Osteoblast (primary cell): ENCODE measurements around the gene IGF2BP2. TPM values are rescaled to one million over a fixed set of nuclear protein-coding genes. Genes with fewer than 3 reads are reported as not detected.

Experiments
- DNase-seq: peaks from one replicate; pipeline ENCODE4 v3.0.0; 2011; ENCODE audit warnings: low spot score, mixed read lengths; ENCODE audit not compliant: insufficient read length; ENCODE audit errors: missing footprints
- H2AFZ ChIP-seq: 2 replicates; pipeline ENCODE4 v1.6.0; 2011; ENCODE audit warnings: mild to moderate bottlenecking, low read length
- H3K27ac ChIP-seq: 2 replicates; pipeline ENCODE4 v1.5.1; 2011; ENCODE audit warnings: mild to moderate bottlenecking, low read depth, low read length, moderate library complexity
- H3K27me3 ChIP-seq: 2 replicates; pipeline ENCODE4 v1.6.0; 2012; ENCODE audit warnings: mild to moderate bottlenecking, control low read depth, inconsistent platforms, low read length, moderate library complexity; ENCODE audit not compliant: insufficient read depth
- H3K36me3 ChIP-seq: 2 replicates; pipeline ENCODE4 v1.5.1; 2011; ENCODE audit warnings: mild to moderate bottlenecking, low read length, control low read depth, moderate library complexity; ENCODE audit not compliant: insufficient read depth
- H3K4me1 ChIP-seq: 2 replicates; pipeline ENCODE4 v1.5.1; 2011; ENCODE audit warnings: mild to moderate bottlenecking, low read length, control low read depth, moderate library complexity; ENCODE audit not compliant: insufficient read depth
- H3K4me2 ChIP-seq: 2 replicates; pipeline ENCODE4 v1.6.0; 2011; ENCODE audit warnings: mild to moderate bottlenecking, low read length; ENCODE audit not compliant: insufficient read depth
- H3K4me3 ChIP-seq: fragments of 200-600 bp; sonication (generic); 3 replicates; pipeline ENCODE4 v1.5.1; 2012; ENCODE audit warnings: mild to moderate bottlenecking, low read length, inconsistent platforms; ENCODE audit not compliant: insufficient read depth
- H3K79me2 ChIP-seq: 2 replicates; pipeline ENCODE4 v1.6.0; 2012; ENCODE audit warnings: mild to moderate bottlenecking, low read length, control low read depth, inconsistent platforms; ENCODE audit not compliant: insufficient read depth
- H3K9me3 ChIP-seq: 2 replicates; pipeline ENCODE4 v1.5.1; 2011; ENCODE audit warnings: low read depth, low read length, control low read depth
- H4K20me1 ChIP-seq: 2 replicates; pipeline ENCODE4 v1.6.0; 2012; ENCODE audit warnings: mild to moderate bottlenecking, low read length, control low read depth; ENCODE audit not compliant: insufficient read depth
- CTCF ChIP-seq: IDR thresholded peaks from 2 replicates; pipeline ENCODE4 v1.5.1; 2011; ENCODE audit warnings: mild to moderate bottlenecking, low read depth, low read length, moderate library complexity; ENCODE audit errors: extremely low read depth
- total RNA-seq: library from RNA; depleted of rRNA; stranded (reverse); fragments of >200 nt; gene quantifications from 2 replicates; pipeline ENCODE4 v1.2.3, GENCODE V29; 2012

Gene IGF2BP2
- total RNA-seq, 1 donor: 81.8 TPM

- no peak for TF ChIP-seq CTCF
- peaks cover 35% of the 10 kb centered on the region for H3K79me2 ChIP-seq
Observed at GRCh38 chr3:185696039-185696438, 128.8 kb downstream of the IGF2BP2 start.

GRCh38 chr3:185693985-185694653 is 130.7 kb downstream of the IGF2BP2 start:
- H3K36me3 ChIP-seq: peaks cover 14% of the 10 kb centered on the region
- H3K27ac ChIP-seq: peak overlapping the region; percentile 67
- DNase-seq: peak; percentile 69
- H3K9me3 ChIP-seq: no peaks in the 10 kb centered on the region
- H3K4me2 ChIP-seq: peak overlapping the region; percentile 51
- H3K4me1 ChIP-seq: peaks cover 18% of the 10 kb centered on the region
- no peak overlapping the region for H2AFZ ChIP-seq
- H3K79me2 ChIP-seq: peaks cover 19% of the 10 kb centered on the region
- H3K4me3 ChIP-seq: no peak overlapping the region
- no peak for TF ChIP-seq CTCF
- H3K27me3 ChIP-seq: no peaks in the 10 kb centered on the region
- H4K20me1 ChIP-seq: no peaks in the 10 kb centered on the region

More at GRCh38 chr3:185696039-185696438, 128.8 kb downstream of the IGF2BP2 start:
- H2AFZ ChIP-seq: no peak overlapping the region
- no peaks in the 10 kb centered on the region for H3K9me3 ChIP-seq
- peaks cover 15% of the 10 kb centered on the region for H3K4me1 ChIP-seq
- no peak overlapping the region for H3K4me3 ChIP-seq
- DNase-seq: no peak
- peaks cover 11% of the 10 kb centered on the region for H3K36me3 ChIP-seq
- H3K27me3 ChIP-seq: no peaks in the 10 kb centered on the region
- no peak overlapping the region for H3K27ac ChIP-seq
- peaks cover 3% of the 10 kb centered on the region for H4K20me1 ChIP-seq
- no peak overlapping the region for H3K4me2 ChIP-seq

GRCh38 chr3:185691622-185692021 is 133.2 kb downstream of the IGF2BP2 start:
- H3K4me1 ChIP-seq: peaks cover 37% of the 10 kb centered on the region
- H2AFZ ChIP-seq: no peak overlapping the region
- no peaks in the 10 kb centered on the region for H3K27me3 ChIP-seq
- no peak overlapping the region for H3K27ac ChIP-seq
- no peak overlapping the region for H3K4me2 ChIP-seq
- peaks cover 24% of the 10 kb centered on the region for H3K36me3 ChIP-seq
- TF ChIP-seq CTCF: no peak
- no peak for DNase-seq
- H3K79me2 ChIP-seq: peaks cover 16% of the 10 kb centered on the region
- H4K20me1 ChIP-seq: no peaks in the 10 kb centered on the region
- H3K4me3 ChIP-seq: no peak overlapping the region
- no peaks in the 10 kb centered on the region for H3K9me3 ChIP-seq

- H3K4me3 ChIP-seq: no peak overlapping the region
- no peaks in the 10 kb centered on the region for H3K9me3 ChIP-seq
- no peak overlapping the region for H3K4me2 ChIP-seq
- H4K20me1 ChIP-seq: no peaks in the 10 kb centered on the region
- no peak overlapping the region for H2AFZ ChIP-seq
- peaks cover 32% of the 10 kb centered on the region for H3K36me3 ChIP-seq
- DNase-seq: no peak
- H3K27ac ChIP-seq: peak overlapping the region; percentile 91
- H3K27me3 ChIP-seq: no peaks in the 10 kb centered on the region
- H3K4me1 ChIP-seq: peaks cover 28% of the 10 kb centered on the region
- no peak for TF ChIP-seq CTCF
- peaks cover 16% of the 10 kb centered on the region for H3K79me2 ChIP-seq
Observed at GRCh38 chr3:185687271-185687878, 137.5 kb downstream of the IGF2BP2 start.
